NCI-H1436 (cell line): ENCODE data around the gene FBXW5.

ENCODE experiments used
- DNase-seq: peaks from one replicate; lab custom pipeline; 2025; lab: John Stamatoyannopoulos, UW

The FBXW5 gene

GRCh38 chr9:136977649-136978072, 33.1 kb upstream of the FBXW5 start:
- no peak for DNase-seq

- no peak for DNase-seq
Measured at GRCh38 chr9:136977223-136977622, 32.7 kb upstream of the FBXW5 start, which contains the start of gene PTGDS. Gene PTGDS (plus strand): TSS chr9:136977504. CDS start chr9:136977579, 75 bp downstream.

GRCh38 chr9:136975644-136976043, 31.1 kb upstream of the FBXW5 start:
- DNase-seq = no peak

GRCh38 chr9:136974817-136975535, 30.4 kb upstream of the FBXW5 start:
- DNase-seq = no peak

- DNase-seq = no peak
Measured at GRCh38 chr9:136973618-136974617, 29.4 kb upstream of the FBXW5 start.

GRCh38 chr9:136972743-136973142, 28.2 kb upstream of the FBXW5 start:
- DNase-seq = no peak

GRCh38 chr9:136972335-136972734, 27.8 kb upstream of the FBXW5 start:
- no peak for DNase-seq

- no peak for DNase-seq
Measured at GRCh38 chr9:136971746-136972145, 27.2 kb upstream of the FBXW5 start.

GRCh38 chr9:136970361-136970760, 25.8 kb upstream of the FBXW5 start:
- DNase-seq = no peak

- DNase-seq = no peak
Measured at GRCh38 chr9:136969774-136970173, 25.2 kb upstream of the FBXW5 start.

- no peak for DNase-seq
Measured at GRCh38 chr9:136969150-136969549, 24.6 kb upstream of the FBXW5 start.

GRCh38 chr9:136968333-136969127, 24.0 kb upstream of the FBXW5 start:
- DNase-seq = no peak

- no peak for DNase-seq
Measured at GRCh38 chr9:136965771-136966484, 21.4 kb upstream of the FBXW5 start.

- no peak for DNase-seq
Measured at GRCh38 chr9:136964833-136965422, 20.4 kb upstream of the FBXW5 start.

- DNase-seq = no peak
Measured at GRCh38 chr9:136964171-136964689, 19.7 kb upstream of the FBXW5 start.

- no peak for DNase-seq
Measured at GRCh38 chr9:136963751-136964150, 19.2 kb upstream of the FBXW5 start.

- no peak for DNase-seq
Measured at GRCh38 chr9:136963341-136963740, 18.8 kb upstream of the FBXW5 start.

GRCh38 chr9:136962701-136963248, 18.2 kb upstream of the FBXW5 start:
- DNase-seq = no peak

GRCh38 chr9:136962163-136962562, 17.6 kb upstream of the FBXW5 start:
- no peak for DNase-seq

- no peak for DNase-seq
Measured at GRCh38 chr9:136961279-136962065, 16.9 kb upstream of the FBXW5 start.
